H9 (cell line): Measurements from ENCODE around the gene PHGDH. TPM values are rescaled to one million over a fixed set of nuclear protein-coding genes. Genes with fewer than 3 reads are reported as not detected.

Source experiments
- DNase-seq: peaks from one replicate; pipeline ENCODE4 v3.0.0-alpha.2; 2017
- H2AFZ ChIP-seq: one replicate; pipeline ENCODE4 v1.6.1; 2013; ENCODE audit warnings: mild to moderate bottlenecking, low read length, control low read depth, moderate library complexity
- H2AK5ac ChIP-seq: 2 replicates; pipeline ENCODE4 v1.6.1; 2013; ENCODE audit warnings: low read length, control low read depth, mixed read lengths; ENCODE audit not compliant: insufficient read length
- H2BK120ac ChIP-seq: one replicate; pipeline ENCODE4 v1.6.1; 2013; ENCODE audit warnings: low read depth, mild to moderate bottlenecking, low read length, control low read depth, inconsistent platforms; ENCODE audit not compliant: poor library complexity, severe bottlenecking
- H2BK12ac ChIP-seq: 2 replicates; pipeline ENCODE4 v1.6.1; 2013; ENCODE audit warnings: low read length, control low read depth, mixed read lengths, low read depth; ENCODE audit not compliant: insufficient read length
- H2BK15ac ChIP-seq: 2 replicates; pipeline ENCODE4 v1.6.1; 2013; ENCODE audit warnings: low read depth, low read length, control low read depth
- H2BK20ac ChIP-seq: one replicate; pipeline ENCODE4 v1.6.1; 2013; ENCODE audit warnings: low read depth, mild to moderate bottlenecking, low read length, control low read depth, inconsistent platforms; ENCODE audit not compliant: poor library complexity, severe bottlenecking
- H2BK5ac ChIP-seq: 2 replicates; pipeline ENCODE4 v1.6.1; 2013; ENCODE audit warnings: low read length, control low read depth, mixed read lengths; ENCODE audit not compliant: insufficient read length
- H3K14ac ChIP-seq: 2 replicates; pipeline ENCODE4 v1.6.1; 2013; ENCODE audit warnings: low read length, control low read depth; ENCODE audit not compliant: insufficient read depth
- H3K18ac ChIP-seq: 2 replicates; pipeline ENCODE4 v1.6.1; 2013; ENCODE audit warnings: low read depth, mild to moderate bottlenecking, mixed read lengths, low read length, control low read depth; ENCODE audit not compliant: insufficient read length
- H3K23ac ChIP-seq: 2 replicates; pipeline ENCODE4 v1.6.1; 2013; ENCODE audit warnings: low read length, control low read depth, mixed read lengths, low read depth; ENCODE audit not compliant: insufficient read length
- H3K23me2 ChIP-seq: 2 replicates; pipeline ENCODE4 v1.6.1; 2013; ENCODE audit warnings: low read depth, mild to moderate bottlenecking, mixed read lengths, low read length, control low read depth; ENCODE audit not compliant: insufficient read length, poor library complexity, severe bottlenecking
- H3K27ac ChIP-seq: 2 replicates; pipeline ENCODE4 v1.5.1; 2013; ENCODE audit warnings: low read length, control low read depth, mixed read lengths, low read depth; ENCODE audit not compliant: insufficient read length
- H3K27me3 ChIP-seq: 2 replicates; pipeline ENCODE4 v1.6.1; 2013; ENCODE audit warnings: low read length, control low read depth, inconsistent platforms; ENCODE audit not compliant: insufficient read depth
- H3K4ac ChIP-seq: 2 replicates; pipeline ENCODE4 v1.6.1; 2013; ENCODE audit warnings: low read depth, mild to moderate bottlenecking, control low read depth, inconsistent platforms, low read length, moderate library complexity
- H3K4me1 ChIP-seq: 2 replicates; pipeline ENCODE4 v1.6.1; 2013; ENCODE audit warnings: low read length, control low read depth, inconsistent platforms; ENCODE audit not compliant: insufficient read depth
- H3K4me2 ChIP-seq: 2 replicates; pipeline ENCODE4 v1.6.1; 2013; ENCODE audit warnings: low read length, control low read depth, mixed read lengths; ENCODE audit not compliant: insufficient read length, insufficient read depth
- H3K56ac ChIP-seq: 2 replicates; pipeline ENCODE4 v1.6.1; 2013; ENCODE audit warnings: low read depth, mild to moderate bottlenecking, mixed read lengths, low read length, control low read depth; ENCODE audit not compliant: insufficient read length
- H3K79me1 ChIP-seq: 2 replicates; pipeline ENCODE4 v1.6.1; 2013; ENCODE audit warnings: low read depth, mild to moderate bottlenecking, moderate library complexity, low read length, control low read depth, inconsistent platforms; ENCODE audit not compliant: insufficient read depth, poor library complexity, severe bottlenecking
- H3K79me2 ChIP-seq: 2 replicates; pipeline ENCODE4 v1.6.1; 2013; ENCODE audit warnings: low read length, control low read depth, inconsistent platforms; ENCODE audit not compliant: insufficient read depth
- H3K9ac ChIP-seq: 2 replicates; pipeline ENCODE4 v1.6.1; 2013; ENCODE audit warnings: low read length, control low read depth, mixed read lengths; ENCODE audit not compliant: insufficient read length; ENCODE audit errors: extremely low read depth
- H3K9me3 ChIP-seq: one replicate; pipeline ENCODE4 v1.6.1; 2013; ENCODE audit warnings: low read depth, low read length, inconsistent platforms; ENCODE audit not compliant: control insufficient read depth
- H3T11ph ChIP-seq: one replicate; pipeline ENCODE4 v1.6.1; 2013; ENCODE audit warnings: mild to moderate bottlenecking, low read length, control low read depth, inconsistent platforms
- H4K20me1 ChIP-seq: one replicate; pipeline ENCODE4 v1.6.1; 2013; ENCODE audit not compliant: control insufficient read depth, insufficient read length, insufficient read depth
- H4K5ac ChIP-seq: 2 replicates; pipeline ENCODE4 v1.6.1; 2013; ENCODE audit warnings: low read depth, mild to moderate bottlenecking, mixed read lengths, low read length, control low read depth; ENCODE audit not compliant: insufficient read length
- H4K8ac ChIP-seq: replicated peaks from 2 replicates; pipeline ENCODE4 v1.6.1; 2013; ENCODE audit warnings: low read length, control low read depth, mixed read lengths, low read depth; ENCODE audit not compliant: insufficient read length
- H4K91ac ChIP-seq: 2 replicates; pipeline ENCODE4 v1.6.1; 2013; ENCODE audit warnings: low read depth, mild to moderate bottlenecking, moderate library complexity, mixed read lengths, low read length, control low read depth; ENCODE audit not compliant: insufficient read length
- H3K27ac Mint-ChIP-seq, 3 experiments: 2 replicates in 2 of 3; 3 replicates in 1 of 3; pipeline ENCODE4 v1.8.0; 2020 to 2021; ENCODE audit warnings: mixed read lengths in 3 of 3, mild to moderate bottlenecking in 1 of 3, moderate library complexity in 1 of 3
- H3K27me3 Mint-ChIP-seq: 2 replicates; pipeline ENCODE4 v1.8.0; 2021; ENCODE audit warnings: low read depth, mild to moderate bottlenecking, moderate library complexity, mixed read lengths
- H3K36me3 Mint-ChIP-seq, 3 experiments: 2 replicates in 2 of 3; 3 replicates in 1 of 3; pipeline ENCODE4 v1.8.0; 2020 to 2021; ENCODE audit warnings: low read depth in 3 of 3, mixed read lengths in 3 of 3; ENCODE audit not compliant: insufficient read depth in 1 of 3
- H3K4me1 Mint-ChIP-seq, 2 experiments: 2 replicates each; pipeline ENCODE4 v1.8.0; 2020; ENCODE audit warnings: mixed read lengths in 2 of 2
- H3K4me3 Mint-ChIP-seq, 2 experiments: 2 replicates in 1 of 2; 3 replicates in 1 of 2; pipeline ENCODE4 v1.8.0; 2020 to 2021; ENCODE audit warnings: mild to moderate bottlenecking in 2 of 2, mixed read lengths in 2 of 2, moderate library complexity in 1 of 2
- H3K9me3 Mint-ChIP-seq, 2 experiments: 2 replicates in 1 of 2; 3 replicates in 1 of 2; pipeline ENCODE4 v1.8.0; 2020; ENCODE audit warnings: mild to moderate bottlenecking in 2 of 2, mixed read lengths in 2 of 2, moderate library complexity in 1 of 2
- CTCF ChIP-seq: fragments of 200-600 bp; sonication (generic); conservative IDR thresholded peaks from 3 replicates; pipeline ENCODE4 v1.8.0; 2021; ENCODE audit warnings: antibody characterized with exemption, mild to moderate bottlenecking
- WGBS: extraction: QIAGEN DNeasy Blood & Tissue Kit; methylation state at CpG from one replicate; pipeline ENCODE4 v1.1.7; 2013; ENCODE audit warnings: missing lambda C conversion rate, low lambda C conversion rate, mixed read lengths; ENCODE audit not compliant: insufficient read length; ENCODE audit errors: extremely low coverage; 5-methylcytosine and 5-hydroxymethylcytosine counted together
- total RNA-seq: library from RNA; stranded (reverse); gene quantifications from 2 replicates; pipeline ENCODE4 v1.2.1, GENCODE V29; 2021

Gene PHGDH
- total RNA-seq, 1 experiment from 2014 or later: 458 TPM

DNA sequence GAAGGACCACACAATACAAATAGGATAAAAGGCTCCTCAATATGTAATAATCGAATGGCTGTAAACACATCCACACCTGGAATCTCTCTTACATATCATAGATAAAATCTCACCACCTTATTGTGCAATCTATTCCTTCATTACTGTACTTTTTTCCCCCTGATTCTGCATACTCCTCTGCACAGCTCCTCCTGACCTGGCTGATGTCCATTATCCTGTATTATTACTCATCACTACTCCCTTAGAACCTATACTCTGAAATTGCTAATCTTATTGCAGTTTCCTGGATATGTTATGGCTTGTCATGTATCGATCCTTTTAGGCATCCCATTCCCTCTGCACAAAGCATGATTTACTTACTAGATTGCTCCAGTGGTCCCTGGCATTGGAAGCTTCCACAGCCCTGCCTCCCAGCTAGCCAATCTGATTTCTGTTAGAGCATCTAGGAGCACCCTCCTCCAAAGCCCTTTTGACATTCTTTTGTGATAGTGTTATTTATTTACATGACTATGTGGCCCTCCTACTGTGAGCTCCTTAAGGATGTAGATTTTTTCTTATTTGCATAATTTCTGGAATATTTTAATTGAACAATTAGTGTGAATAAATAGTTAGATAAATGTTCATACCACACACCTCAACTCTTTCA lies 24.2 kb upstream of the PHGDH start:
- no peaks in the 10 kb centered on the region for H3K79me2 ChIP-seq
- Mint-ChIP-seq H3K27me3 (no peaks in the 10 kb centered on the region), H3K4me1 (peaks cover 45 to 53% of the 10 kb centered on the region in 2 experiments), H3K9me3 (peaks cover 3 to 4% of the 10 kb centered on the region in 2 experiments; a peak in 2 of 5 replicates), H3K36me3 (peaks cover 0 to 5% (median 0%) of the 10 kb centered on the region in 3 experiments; a peak in 1 of 7 replicates), H3K27ac (peak overlapping the region; percentile 34 to 83 (median 51); a peak in 6 of 7 replicates), H3K4me3 (peak overlapping the region in 1 of 2 experiments; percentile 48; a peak in 2 of 5 replicates)
- no peaks in the 10 kb centered on the region for H3K9me3 ChIP-seq
- H3K27ac ChIP-seq: no peak overlapping the region
- H2BK12ac ChIP-seq: no peak overlapping the region
- H2BK20ac ChIP-seq: no peak overlapping the region
- peak; percentile 45 for DNase-seq
- H4K8ac ChIP-seq: no peak overlapping the region
- no peak overlapping the region for H3K14ac ChIP-seq
- no peak for TF ChIP-seq CTCF
- no peak overlapping the region for H2AFZ ChIP-seq
- peak overlapping the region; percentile 2 for H3K4me2 ChIP-seq
- no peak overlapping the region for H2BK5ac ChIP-seq
- no peaks in the 10 kb centered on the region for H3K23me2 ChIP-seq
- no peak overlapping the region for H3K4ac ChIP-seq
- H3K4me1 ChIP-seq: peaks cover 15% of the 10 kb centered on the region; the same call in 1 of the 2 replicates
- no peak overlapping the region for H4K91ac ChIP-seq
- H2BK15ac ChIP-seq: no peak overlapping the region
- no peak overlapping the region for H3K23ac ChIP-seq
- H3T11ph ChIP-seq: no peak overlapping the region
- H3K79me1 ChIP-seq: no peaks in the 10 kb centered on the region
- H2AK5ac ChIP-seq: no peak overlapping the region
- no peak overlapping the region for H3K9ac ChIP-seq
- H4K5ac ChIP-seq: no peak overlapping the region
- no CpG with 5 or more reads among the region's 2 CpGs for WGBS
- H3K27me3 ChIP-seq: no peaks in the 10 kb centered on the region
- no peak overlapping the region for H3K56ac ChIP-seq
- no peak overlapping the region for H3K18ac ChIP-seq
- no peaks in the 10 kb centered on the region for H4K20me1 ChIP-seq
- H2BK120ac ChIP-seq: no peak overlapping the region
